ENCODE results near the gene TGFBR3. TPM values are rescaled to one million over a fixed set of nuclear protein-coding genes. Genes with fewer than 3 reads are reported as not detected.

Gene TGFBR3
- total RNA-seq, 1 experiment from 2014 or later, result 4.2 TPM

DNA sequence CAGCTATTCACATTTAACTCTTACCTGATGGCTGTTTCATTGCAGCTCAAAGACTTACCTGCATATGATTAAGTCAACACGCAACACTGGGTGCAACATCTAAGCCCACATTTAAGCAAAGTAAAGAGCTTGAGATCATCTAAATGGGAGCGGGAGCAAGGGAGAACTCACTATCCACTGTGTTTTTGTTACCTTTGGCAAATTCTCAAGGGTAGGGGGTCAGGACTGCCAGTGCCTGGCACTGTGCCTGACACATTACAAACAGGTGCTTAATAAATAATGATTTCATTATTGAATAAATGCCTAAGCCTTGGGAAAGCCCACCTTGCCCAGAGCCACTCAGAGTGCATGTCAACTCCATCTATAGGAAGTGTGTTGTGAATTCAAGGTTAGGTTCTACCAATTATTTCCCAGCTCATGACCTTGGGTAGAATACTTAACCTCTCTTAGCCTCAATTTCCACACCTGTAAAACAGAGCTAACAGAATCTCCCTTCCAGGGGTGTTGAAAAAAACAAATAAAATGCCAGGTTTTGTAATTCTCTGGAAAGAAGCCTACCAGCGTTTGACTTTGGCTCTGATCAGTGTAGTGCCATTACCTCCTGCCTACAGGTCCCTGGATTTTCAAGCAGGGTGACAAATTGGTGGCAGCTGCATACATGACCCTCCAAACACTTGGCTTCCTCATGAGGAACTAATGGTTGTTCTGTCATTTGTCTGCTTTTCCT, 109.7 kb downstream of the TGFBR3 start (continued):
- TF ChIP-seq ELF4 (CRISPR knock-in tag; IDR thresholded peaks at IDR 0.05; ENCODE audit: low read depth) (no peak), ZNF416 (CRISPR knock-in tag; IDR thresholded peaks at IDR 0.05) (no peak), JAZF1 (CRISPR knock-in tag; IDR thresholded peaks at IDR 0.05) (no peak), TCF7 (CRISPR knock-in tag; IDR thresholded peaks at IDR 0.05; ENCODE audit: low read depth) (no peak), TP53 (CRISPR knock-in tag; IDR thresholded peaks at IDR 0.05) (no peak), E2F5 (CRISPR knock-in tag; IDR thresholded peaks at IDR 0.05) (no peak), ATF3 (CRISPR knock-in tag; conservative IDR thresholded peaks at IDR 0.05) (no peak), RELA (CRISPR knock-in tag; IDR thresholded peaks at IDR 0.05; ENCODE audit: borderline replicate concordance) (no peak), ZBTB21 (CRISPR knock-in tag; IDR thresholded peaks at IDR 0.05; ENCODE audit: borderline replicate concordance) (no peak), FOXP4 (CRISPR knock-in tag; IDR thresholded peaks at IDR 0.05) (no peak), ZNF396 (CRISPR knock-in tag; IDR thresholded peaks at IDR 0.05; ENCODE audit: borderline replicate concordance) (no peak)
- TF ChIP-seq, protein P1, sequence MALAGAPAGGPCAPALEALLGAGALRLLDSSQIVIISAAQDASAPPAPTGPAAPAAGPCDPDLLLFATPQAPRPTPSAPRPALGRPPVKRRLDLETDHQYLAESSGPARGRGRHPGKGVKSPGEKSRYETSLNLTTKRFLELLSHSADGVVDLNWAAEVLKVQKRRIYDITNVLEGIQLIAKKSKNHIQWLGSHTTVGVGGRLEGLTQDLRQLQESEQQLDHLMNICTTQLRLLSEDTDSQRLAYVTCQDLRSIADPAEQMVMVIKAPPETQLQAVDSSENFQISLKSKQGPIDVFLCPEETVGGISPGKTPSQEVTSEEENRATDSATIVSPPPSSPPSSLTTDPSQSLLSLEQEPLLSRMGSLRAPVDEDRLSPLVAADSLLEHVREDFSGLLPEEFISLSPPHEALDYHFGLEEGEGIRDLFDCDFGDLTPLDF (CRISPR knock-in tag; IDR thresholded peaks at IDR 0.05), result no peak
- TF ChIP-seq, protein P2, sequence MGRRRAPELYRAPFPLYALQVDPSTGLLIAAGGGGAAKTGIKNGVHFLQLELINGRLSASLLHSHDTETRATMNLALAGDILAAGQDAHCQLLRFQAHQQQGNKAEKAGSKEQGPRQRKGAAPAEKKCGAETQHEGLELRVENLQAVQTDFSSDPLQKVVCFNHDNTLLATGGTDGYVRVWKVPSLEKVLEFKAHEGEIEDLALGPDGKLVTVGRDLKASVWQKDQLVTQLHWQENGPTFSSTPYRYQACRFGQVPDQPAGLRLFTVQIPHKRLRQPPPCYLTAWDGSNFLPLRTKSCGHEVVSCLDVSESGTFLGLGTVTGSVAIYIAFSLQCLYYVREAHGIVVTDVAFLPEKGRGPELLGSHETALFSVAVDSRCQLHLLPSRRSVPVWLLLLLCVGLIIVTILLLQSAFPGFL (CRISPR knock-in tag; IDR thresholded peaks at IDR 0.05; ENCODE audit: borderline replicate concordance), result no peak

DNA sequence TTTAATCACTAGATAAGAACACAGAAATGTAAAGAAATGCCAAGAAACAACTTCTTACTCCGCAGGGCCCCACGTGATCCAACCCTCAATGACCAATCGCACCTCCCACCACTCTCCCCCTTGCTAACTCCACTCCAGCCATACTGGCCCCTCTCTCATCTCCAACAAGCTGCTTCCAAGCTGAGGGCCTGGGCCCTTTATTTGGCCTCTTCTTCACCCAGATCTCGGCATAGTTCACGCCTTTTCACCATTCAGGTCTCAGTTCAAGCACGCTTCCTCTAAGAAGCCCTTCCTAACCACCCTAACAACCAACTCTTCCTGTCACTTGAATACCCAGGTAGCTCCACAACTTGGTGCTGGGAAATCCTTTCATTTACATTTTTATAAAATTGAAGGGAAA, 110.7 kb downstream of the TGFBR3 start:
- H3K9me3 Mint-ChIP-seq, result no peaks in the 10 kb centered on the region
- ChIA-PET POLR2A (no interaction called here), CTCF (interaction anchor here (1.0 to 1.8 kb wide), 2 partner anchors 11 to 18 kb away, joined by 3 to 6 read pairs; no protein-coding TSS in a partner anchor)
- ATAC-seq (no peak), DNase-seq (ENCODE audit: low spot score) (no peak)
- no peak overlapping the region for H3K27ac Mint-ChIP-seq
- no peak overlapping the region for H3K4me3 Mint-ChIP-seq
- peaks cover 45% of the 10 kb centered on the region for H3K4me1 Mint-ChIP-seq
- H3K36me3 Mint-ChIP-seq, result no peaks in the 10 kb centered on the region
- no peaks in the 10 kb centered on the region for H3K27me3 Mint-ChIP-seq (ENCODE audit: low read depth)
- TF ChIP-seq IRF2 (CRISPR knock-in tag; IDR thresholded peaks at IDR 0.05; ENCODE audit: borderline replicate concordance, low read depth) (no peak), IRF1 (CRISPR knock-in tag; IDR thresholded peaks at IDR 0.05) (no peak), SMAD4 (CRISPR knock-in tag; IDR thresholded peaks at IDR 0.05) (no peak), ETV6 (CRISPR knock-in tag; IDR thresholded peaks at IDR 0.05) (no peak)
